Muscle of arm (tissue), 12 donors: ENCODE data around the gene TAPBP. TPM values are rescaled to one million over a fixed set of nuclear protein-coding genes. Genes with fewer than 3 reads are reported as not detected.

Experiments
- DNase-seq: peaks from one replicate; pipeline ENCODE4 v3.0.0-alpha.2; 2013
- polyA plus RNA-seq, 12 donors: library from polyadenylated mRNA; unstranded; fragments of 120-200 nt; gene quantifications; one replicate each; pipeline ENCODE4 v1.2.1, GENCODE V29; 2013; ENCODE audit not compliant: insufficient read length in 12 of 12

Gene TAPBP
- polyA plus RNA-seq, 12 donors = 15.5 to 50.7 (median 21.1) TPM; not detected in 1

DNA sequence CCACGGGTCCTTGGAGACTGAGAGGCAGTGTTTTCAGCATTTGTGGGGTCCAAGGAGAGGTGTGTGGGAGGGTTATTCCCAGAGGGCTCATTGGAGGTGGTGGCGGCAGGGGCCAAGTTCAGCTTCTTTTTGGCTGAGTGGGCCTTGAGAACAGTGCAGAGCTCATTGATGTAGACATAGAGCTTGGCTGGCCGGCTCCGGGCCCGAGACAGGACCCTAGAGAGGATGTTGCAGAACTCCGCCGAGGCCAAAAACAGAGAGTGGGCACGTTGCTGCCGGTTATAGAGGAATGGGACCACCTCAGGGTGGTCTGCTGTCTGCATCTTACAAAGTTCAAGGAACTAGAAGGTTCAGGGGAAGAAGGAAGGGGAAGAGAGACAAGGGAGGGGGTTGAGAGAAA lies 7.3 kb upstream of the TAPBP start:
- DNase-seq = no peak

DNA sequence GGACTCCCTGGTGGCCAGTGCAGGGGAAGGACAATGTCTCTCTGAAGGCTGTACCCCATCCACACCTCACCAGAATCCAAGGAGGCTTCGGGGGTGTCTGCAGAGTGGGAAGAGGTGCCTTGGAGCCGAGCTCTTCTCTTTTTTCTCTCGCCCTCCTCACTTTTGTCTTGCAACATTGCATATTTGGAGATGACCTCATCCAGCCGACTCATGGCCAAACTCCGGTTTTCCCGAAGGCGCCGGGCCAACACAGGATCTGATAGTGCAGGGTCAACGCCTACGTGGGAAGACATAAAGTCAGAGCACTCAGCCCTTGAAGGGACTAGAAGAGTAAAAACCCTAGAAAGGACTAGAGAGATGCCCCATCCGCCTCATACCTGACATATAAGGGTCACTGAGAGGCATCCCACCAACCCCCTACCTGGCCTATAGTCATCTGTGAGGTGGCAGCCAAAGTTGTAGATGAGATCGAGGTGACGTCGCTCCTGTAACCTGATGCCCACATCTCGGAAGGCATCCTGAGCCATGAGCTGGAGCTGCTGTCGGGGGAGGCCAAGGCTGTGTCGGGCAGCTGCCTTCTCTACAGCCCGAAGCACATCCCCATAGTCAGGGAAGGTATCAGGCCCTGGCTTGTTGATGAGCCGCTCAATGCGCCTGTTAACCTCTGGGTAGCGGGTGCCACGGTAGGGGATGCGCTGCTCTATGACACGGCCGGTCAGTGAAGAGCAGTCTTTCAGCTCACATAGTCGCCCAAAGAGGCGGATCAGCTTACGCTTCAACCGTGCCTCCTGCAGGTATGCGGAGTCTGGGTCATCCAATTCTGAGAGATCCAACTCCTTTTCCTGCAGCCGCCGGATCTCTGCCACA lies 6.7 kb upstream of the TAPBP start:
- DNase-seq = no peak

- no peak for DNase-seq
Measured at GRCh38 chr6:33319939-33320314, 6.0 kb upstream of the TAPBP start.

- no peak for DNase-seq
Measured at GRCh38 chr6:33318426-33319073, 4.7 kb upstream of the TAPBP start.

GRCh38 chr6:33317669-33318425 lies 4.0 kb upstream of the TAPBP start, which contains the start of gene ZBTB22:
ZBTB22 (minus strand) TSS chr6:33317744; CDS start chr6:33316916, 828 bp downstream.
- DNase-seq = peak; percentile 98

DNA sequence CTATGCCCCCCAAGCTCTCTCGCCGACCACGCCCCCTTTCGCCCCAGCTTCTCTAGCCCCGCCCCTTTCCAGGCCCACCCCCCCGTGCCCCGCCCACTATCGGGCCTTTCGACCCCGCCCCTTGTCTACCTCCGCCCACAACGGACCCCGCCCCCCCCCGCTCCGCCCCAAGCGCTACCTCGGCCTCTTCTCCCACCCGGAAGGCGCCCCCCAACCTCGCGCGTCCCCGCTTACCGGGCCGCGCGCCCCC lies 3.5 kb upstream of the TAPBP start:
- DNase-seq = peak; percentile 45

GRCh38 chr6:33316603-33317418 lies 2.9 kb upstream of the TAPBP start:
- no peak for DNase-seq

DNA sequence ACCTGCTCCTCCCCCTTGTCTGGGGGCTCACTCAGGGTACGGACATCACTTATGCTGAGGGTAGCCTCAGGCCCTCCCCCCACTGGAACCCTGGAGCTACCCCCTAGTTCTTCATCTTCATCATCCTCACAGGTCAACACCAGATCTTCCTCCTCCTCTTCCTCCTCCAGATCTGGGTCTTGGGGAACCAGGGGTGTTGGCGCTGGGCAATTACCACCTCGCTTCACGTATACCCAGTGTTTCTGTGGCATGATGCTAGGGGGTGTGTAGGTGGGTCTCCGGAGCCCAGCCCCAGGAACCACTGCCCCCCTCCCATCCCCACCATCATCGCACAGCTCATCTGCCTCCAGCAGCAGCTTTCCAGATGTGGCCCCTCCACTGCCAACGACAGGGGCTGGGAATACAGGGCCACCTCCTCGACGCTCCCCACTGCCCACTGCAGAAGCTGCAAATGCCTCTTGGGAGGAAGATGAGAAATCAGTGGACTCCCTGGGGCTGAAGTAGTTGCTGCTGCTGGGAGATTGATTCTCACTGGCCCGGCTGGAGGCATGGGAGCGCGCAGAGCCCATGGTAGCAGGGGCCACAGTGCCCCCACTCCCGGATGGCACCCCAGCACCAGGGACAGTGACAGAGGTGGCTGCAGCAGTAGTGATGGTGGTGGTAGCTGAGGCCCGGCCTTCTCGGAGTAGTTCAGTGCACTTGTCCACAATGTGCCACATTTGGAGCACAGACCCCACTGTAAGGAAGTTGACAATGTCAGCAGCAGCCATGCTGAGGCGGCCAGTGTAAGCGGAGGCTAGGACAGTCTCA lies 2.1 kb upstream of the TAPBP start:
- no peak for DNase-seq

- no peak for DNase-seq
Measured at GRCh38 chr6:33314943-33315792, 1.3 kb upstream of the TAPBP start.

GRCh38 chr6:33314515-33314942 lies 651 bp upstream of the TAPBP start:
- DNase-seq = peak; percentile 78

- peak; percentile 51 for DNase-seq
Measured at GRCh38 chr6:33313105-33313708, 671 bp downstream of the TAPBP start.

DNA sequence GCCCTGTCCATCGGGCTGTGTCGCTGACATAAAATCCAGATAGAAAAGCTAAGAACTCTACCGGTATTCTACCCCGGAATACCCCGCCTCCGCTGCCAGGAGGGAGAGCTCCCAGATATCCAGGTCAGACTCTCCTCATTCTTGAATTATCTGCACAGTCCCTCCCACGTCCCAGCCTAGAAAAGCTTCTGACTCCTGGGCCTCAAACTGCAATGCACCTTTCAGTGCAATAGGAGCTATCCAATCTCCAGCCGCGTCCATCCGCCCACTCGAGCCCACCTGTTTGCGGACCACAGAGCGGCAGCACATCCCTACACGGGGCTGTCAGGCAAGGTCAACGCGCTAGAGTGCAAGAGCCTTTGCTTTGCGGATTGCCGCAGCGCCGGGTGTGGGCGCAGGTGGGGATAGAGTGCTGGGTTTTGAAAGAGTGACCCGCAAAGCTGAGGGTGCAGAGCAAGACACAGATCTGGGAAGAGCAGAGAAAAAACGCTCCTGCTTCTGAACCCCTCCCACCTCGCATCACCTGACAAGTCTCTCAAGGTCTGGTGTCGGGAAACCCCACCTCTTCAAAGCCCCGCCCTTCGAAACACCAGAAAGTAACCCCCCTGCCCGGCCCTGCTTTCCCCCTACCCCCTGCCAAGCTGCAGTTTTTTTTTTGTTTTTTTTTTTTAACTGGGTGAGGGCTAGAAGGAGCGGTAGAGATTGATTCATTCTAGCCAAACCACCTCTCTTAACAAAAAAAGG lies 1.3 kb downstream of the TAPBP start:
- DNase-seq = no peak

DNA sequence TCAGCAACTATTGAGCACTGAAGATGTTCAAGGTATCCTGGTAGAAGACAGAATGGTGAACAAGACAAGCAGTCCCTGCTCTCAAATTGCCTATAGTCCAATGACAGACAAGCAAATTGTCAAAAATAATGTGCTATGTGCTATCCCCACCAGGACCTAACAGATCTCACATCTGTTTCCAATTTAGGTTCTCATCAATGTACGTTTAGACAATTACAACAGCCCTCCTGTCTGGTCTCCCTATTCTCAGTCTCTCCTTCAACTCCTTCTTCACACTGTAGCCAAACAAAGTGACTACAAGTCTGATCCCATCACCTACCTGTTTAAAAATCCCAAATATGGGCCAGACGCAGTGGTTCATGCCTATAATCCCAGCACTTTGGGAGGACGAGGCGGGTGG lies 7.5 kb downstream of the TAPBP start:
- no peak for DNase-seq

DNA sequence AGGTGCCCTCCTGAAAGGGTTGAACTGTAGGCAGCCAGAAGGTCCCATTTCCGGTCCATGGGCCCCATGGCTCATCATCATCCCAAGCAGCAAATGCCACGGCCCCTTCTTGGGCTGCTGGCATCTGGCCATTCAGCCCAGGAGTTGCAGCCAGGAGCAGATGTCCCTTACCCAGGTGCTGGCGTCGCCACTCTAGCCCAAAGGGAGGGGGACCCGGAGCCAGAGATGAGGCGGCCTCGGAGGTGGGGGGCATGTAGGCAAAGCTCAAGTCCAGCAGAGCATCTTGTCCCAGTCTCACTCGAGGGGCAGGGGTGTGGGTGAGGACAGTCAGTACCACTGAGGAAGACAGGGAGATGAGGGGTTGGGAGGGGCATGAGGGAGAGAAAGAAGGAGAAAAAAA lies 8.8 kb downstream of the TAPBP start:
- no peak for DNase-seq

- DNase-seq = no peak
Measured at GRCh38 chr6:33304216-33304615, 9.7 kb downstream of the TAPBP start.

DNA sequence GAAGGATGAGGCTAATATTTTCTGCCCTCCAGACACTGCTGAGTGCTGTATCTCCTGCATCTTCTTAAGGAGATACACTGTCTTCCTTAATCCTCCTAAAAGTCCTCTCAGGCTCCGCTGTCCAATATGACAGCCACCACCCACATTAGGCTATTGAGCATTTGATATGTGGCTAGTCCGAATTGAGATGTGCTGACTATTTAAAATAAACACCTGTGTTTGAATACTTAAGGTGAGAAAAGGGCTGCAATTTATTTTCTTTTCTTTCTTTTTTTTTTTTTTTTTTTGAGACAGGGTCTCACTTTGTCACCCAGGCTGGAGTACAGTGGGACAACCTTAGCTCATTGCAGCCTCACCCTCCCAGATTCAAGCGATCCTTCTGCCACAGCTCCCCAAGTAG lies 12.0 kb downstream of the TAPBP start:
- no peak for DNase-seq

- peak; percentile 94 for DNase-seq
Measured at GRCh38 chr6:33299237-33299944, 14.5 kb downstream of the TAPBP start.

DNA sequence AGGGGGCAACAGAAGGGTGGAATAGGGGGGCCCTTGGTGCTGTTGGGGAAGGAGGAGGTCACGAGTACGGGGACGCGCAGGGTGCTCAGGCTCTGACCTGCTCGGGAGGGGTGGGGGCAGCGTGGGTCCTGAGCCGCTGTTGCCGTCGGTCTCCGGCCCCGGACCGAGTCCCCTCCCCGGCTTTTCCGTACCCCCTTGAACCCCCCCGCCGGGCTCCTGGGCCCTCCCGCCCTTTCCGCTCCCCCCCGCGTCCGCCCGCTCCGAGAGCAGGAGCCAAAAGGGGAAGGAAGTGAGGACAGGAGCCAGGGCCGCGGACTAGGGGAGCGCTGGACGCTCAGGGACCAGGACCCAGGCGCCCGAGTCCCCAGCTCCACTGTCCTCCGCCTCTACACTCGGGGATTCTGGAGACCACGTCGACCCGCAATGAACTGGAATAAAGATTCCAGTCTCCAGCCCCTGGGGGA lies 15.1 kb downstream of the TAPBP start, which contains the start of gene RGL2:
Gene RGL2, minus strand, starts transcription at position 170 of the 464 bp plus-strand sequence. CDS start 332 bp downstream, outside the sequence.
- peak; percentile 86 for DNase-seq
